Activated naive CD4-positive, alpha-beta T cell treated with Interleukin-2 at 50 U/mL for 16 hours (primary cell): ENCODE results near the gene TMEM255B.
"Not testable (repeated sequence)": the region's sequence is repeated elsewhere in the genome, so short reads cannot be mapped to it uniquely, and the experiment has no call there.

Experiments used
- DNase-seq: peaks from one replicate; pipeline ENCODE4 v3.0.0-alpha.2; 2020

The TMEM255B gene

DNA sequence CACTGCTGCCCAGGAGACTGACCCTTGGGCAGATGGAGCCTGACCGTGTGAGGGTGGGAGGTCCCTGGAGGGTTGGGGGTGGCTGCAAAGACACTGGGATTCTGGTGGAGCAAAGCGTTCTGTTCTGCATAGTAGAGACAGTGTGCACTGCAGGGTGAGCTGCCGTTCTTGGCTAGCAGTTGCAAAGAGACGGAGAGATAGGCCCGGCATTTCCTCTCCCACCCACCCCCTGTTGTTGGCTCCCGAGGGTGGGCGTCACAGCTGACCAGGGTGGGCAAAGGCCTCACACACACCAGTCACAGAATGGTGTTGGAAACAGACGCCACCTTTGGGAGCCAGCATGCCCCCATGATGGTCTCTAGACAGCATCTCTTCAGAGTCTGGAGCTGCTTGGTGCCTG, 11.4 kb downstream of the TMEM255B start:
- DNase-seq, result no peak

DNA sequence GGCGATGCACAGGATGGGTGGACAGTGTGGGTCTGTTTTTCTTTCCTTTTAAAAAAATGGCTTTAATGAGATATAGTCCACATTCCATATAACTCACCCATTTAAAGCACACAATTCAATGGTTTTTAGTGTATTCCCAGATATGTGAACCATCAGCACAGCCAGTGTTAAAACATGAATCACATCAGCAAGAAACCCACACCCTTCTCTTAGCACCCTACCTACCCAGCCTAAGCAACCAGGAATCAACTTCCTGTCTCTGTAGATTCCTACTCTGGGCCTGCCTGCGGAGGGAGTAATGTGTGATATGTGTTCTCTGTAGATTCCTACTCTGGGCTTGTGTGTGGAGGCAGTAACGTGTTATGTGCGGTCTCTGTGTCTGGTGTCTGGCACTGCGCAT, 11.9 kb downstream of the TMEM255B start:
- no peak for DNase-seq

DNA sequence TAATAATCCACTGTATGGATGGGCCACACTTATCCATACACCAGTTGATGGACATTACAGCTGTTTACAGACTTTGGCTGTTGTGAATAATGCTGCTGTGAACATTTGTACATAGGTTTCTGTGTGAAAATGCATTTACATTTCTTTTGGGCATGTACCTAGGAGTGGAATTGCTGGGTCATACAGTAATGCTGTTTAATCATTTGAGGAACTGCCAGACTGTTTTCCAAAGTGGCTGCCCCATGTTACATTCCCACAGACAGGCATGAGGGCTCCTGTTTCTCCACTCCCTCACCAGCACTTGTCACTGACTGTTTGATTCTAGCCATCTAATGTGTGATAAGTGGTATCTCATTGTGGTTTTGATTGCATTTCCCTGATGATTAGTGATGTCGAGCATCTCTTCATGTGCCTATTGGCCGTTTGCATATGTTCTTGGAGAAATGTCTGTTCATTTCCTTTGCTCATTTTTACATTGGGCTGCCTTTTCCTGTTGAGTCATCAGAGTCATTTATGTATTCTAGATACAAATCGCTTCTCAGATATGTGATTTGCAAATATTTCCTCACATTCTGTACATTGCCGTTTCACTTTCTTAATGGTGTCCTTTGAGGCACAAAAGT, 12.8 kb downstream of the TMEM255B start:
- DNase-seq, result no peak

DNA sequence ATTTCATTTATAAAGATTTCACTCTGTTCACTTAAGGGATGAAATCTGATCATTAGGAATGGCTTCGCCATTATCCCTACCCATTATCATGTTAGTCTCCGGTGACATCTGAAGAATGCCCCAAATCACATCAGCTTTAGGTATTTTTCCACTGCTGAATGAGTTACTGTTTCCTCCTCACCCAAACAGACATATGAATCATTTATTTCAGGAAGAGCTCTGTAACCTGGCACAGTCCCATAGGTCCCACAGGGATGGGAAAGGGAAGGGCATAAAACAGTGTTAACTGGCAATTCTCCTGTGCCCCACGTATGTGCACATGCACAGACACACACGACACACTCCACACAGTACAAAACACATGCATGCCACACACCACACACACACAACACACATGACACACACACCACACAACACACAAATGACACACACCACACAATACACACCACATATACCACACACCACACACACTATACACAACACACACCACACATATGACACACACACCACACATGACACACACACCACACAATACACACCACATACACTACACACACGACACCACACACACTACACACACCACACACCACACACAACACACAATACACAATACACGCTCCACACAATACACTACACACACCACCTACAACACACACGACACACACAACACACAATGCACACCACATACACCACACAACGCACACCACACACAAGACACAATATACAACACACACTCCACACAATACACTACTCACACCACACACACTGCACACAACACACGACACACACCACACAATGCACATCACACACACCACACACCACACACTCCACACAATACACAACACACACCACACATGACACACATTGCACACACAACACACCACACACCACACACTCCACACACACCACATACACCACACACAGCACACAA, 15.4 kb downstream of the TMEM255B start:
- no peak for DNase-seq

DNA sequence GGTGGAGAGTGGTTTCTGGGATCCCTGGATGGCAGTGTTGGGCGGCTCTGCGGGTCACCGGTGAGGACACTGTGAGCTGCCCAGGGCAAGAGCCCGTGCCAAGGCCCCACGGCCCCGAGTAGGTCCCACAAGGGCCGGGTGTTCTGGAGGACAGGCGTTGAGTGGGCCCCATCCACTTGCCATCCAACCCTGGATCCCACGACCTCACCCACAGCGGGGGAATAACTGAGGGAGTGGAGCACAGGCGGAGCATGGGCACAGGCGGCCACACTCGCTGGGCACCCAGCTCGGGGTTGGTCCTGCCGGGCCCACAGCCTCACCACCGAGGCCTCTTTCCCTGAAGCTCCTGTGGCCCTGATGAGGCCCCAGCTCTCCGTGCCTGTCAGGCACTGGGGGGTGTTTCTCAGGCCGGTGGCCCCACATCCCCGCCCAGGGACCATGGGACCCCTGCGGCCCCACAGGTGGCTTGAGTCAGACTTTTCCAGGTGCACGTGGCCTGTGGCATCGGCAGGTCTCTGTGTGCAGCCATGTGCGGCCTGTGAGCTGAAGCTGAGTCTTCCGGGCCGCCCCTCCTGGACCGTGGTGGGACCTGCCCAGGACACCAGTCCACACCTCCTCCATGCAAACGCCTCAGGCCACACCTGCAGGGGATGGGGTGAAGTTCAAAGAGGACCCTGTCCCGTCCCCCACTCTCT, 16.6 kb downstream of the TMEM255B start:
- no peak for DNase-seq

DNA sequence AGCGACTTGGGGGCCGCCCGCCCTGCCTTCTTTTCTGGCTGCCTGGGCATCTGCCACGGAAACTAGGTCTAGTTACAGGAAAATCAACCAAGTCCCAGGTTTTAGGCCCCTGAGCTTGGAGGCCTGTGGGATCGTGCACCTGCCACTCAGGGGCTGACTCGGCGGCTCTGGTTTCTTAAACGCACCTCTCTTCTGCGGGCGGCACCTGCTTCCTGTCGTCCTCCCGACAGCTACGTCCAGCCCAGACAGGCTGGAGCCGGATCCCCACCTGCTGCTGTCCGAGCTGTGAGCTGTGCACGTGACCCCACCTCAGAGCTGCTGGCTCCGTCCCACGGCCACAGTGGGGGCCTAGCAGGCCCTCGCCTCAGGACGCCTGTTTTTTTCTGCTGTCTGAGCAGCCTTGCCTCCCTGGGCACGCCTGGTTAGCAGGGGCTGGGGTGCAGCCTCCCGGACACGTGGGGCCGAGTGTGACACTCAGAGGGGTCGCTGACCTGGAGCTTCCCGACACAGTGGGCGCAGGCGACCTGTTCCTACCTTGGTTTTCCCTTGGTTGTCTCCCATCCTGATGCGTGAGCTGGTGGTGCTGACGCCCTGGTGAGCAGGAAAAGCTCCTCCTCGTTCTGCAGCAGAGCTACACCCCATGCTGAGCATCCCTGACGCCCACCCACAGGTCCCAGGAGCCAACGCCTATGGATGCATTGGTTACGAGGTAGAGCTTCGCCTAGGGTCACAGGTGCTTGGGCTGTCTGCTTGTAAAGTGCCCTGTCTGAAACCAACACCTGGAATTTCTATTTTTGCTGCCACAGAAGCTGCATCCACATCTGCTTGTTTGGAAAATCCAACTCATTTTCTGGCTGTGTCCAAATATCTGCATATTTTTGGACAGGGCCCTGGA, 17.5 kb downstream of the TMEM255B start:
- no peak for DNase-seq

DNA sequence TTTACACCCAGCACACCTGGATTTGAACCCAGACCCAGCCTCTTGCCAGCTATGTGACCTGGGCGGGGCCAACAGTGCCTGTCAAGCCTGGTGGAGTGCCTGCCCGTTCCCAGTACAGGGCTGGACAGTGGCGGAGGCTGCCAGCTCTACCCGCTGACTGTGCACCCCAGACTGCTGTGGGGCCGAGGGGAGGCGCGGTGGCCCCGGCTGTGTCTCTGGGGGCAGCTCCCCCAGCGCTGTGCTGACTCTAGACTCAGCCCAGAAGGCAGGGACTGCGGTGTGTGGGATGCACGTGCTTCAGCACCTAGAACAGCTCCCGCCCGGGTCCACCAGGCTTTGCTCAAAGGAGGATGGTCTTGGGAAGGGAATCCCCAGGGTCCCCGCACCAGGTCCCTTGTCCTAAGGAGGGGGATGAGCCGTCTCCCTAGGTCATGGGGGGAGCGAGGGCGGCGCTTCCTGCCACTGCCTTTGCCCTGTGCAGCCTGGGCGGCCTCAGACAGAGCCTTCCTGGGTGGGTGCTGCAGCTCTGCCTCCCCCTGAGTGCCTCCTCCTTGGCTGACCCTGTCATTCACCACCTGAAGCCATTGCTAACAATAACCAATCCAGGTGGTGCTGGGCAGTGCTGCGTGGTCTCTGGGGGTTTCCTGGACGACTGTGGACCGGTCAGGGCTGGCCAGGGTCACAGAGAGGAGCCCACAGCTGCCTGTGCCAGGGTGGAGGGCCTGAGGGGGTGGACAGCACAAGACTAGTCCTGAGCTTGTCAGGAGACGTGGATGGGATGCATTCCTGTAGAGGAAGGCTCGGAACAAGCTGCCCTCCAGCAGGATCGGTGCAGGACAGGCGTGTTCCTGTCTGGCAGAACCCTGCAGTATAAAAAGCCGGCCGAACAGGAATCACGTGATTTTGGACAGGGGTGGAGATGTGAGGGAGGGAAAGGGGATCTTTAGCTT, 18.6 kb downstream of the TMEM255B start:
- DNase-seq, result no peak

DNA sequence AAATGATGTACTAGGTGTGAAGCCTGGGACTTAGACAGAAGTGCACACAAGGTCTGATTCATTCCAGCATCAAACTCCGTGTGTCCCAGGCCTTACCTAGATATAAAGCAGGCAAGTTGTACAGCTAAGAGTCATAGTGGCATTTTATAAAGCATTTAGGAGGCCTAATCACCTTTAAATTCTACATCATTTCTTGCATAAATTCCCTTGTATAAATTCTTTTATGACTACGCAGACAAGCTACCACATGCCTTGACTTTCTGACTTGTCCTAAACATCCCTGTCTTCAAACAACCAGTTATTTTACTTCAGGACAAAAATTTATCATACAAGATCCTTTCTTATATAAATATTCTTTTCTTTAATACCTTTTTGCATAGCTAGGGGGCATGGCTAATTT, 22.5 kb downstream of the TMEM255B start:
- DNase-seq, result no peak

DNA sequence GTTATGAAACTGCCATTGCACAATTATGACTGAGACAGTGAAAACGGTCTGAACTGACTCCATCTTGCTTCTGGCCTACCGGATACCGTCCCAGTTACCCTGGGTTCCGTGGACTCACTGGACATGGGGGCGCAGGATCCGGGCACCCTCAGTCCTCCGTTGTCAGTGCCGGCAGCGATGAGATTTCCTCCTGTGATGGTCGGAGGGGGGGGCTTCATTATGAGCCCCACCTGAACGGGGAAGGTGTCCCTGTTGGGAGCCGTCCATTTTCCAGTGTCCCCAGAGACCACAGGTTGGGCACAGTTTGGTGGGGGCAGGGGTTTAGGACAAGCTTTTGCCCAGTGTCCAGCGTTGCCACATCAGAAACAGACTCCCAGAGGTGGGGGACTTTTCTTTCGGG, 23.4 kb downstream of the TMEM255B start:
- no peak for DNase-seq

DNA sequence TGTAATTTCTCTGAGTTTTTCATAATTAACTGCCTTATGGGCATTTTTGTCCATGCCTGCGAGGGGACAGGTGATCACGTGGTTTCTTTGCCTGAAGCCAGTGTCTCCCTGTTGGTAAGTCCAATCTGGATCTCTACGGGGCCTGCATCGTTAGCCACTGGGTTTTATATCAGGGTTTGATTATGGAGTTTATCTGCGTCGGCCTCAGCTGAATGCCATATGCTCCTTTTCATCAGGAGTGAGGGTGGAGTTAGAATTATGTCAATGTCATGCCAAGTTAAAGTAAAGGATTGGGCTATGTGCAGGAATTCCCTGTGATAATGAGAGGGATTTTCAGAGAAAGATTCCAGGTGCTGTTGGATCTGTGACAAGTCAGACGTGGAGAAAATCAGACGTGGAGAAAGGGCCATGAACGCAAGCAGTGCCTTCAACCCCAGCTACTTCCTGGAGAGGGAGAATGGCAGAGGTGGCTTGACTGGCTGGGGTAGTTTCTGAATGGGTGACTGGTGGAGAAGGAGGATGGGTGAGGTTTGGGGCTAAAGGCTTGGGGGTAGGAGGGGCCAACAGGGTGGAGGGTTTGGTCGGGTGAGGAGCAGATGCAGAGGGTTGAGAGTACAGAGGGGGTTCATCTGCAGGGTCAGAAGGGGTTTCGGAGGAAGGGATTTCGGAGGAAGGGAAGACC, 24.3 kb downstream of the TMEM255B start:
- DNase-seq, result no peak

DNA sequence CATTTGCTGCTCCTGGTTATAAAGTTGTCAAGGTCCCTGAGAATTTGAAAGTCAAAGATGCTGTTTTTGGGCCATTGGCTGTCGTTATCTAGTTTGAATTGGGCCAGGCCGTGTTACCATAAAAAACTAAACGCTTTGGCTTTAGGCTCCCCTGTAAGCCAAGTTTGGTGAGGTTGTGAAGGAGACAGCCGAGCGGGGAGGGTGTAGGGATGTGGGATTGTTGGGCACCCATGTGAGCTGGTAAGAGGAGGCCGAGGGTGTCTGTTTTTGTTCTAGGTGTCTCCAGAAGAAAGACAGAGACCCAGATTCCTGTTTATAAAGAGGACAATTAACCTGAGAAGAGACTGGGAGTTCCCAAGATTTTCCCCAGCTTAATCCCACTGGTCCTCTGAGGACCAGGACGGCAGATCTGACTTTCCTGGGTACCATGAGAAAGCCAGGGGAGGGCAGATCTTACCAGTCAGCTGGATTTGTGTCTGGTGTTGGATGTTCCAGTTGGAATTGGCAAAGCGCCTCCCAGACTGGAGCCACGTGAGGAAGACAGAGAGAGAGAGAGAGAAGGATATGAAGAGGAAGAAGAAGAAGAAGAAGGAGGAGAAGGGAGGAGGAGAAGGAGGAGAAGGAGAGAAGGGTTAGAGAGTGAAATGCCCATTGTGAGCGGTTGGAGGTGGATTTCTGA, 25.1 kb downstream of the TMEM255B start:
- no peak for DNase-seq

DNA sequence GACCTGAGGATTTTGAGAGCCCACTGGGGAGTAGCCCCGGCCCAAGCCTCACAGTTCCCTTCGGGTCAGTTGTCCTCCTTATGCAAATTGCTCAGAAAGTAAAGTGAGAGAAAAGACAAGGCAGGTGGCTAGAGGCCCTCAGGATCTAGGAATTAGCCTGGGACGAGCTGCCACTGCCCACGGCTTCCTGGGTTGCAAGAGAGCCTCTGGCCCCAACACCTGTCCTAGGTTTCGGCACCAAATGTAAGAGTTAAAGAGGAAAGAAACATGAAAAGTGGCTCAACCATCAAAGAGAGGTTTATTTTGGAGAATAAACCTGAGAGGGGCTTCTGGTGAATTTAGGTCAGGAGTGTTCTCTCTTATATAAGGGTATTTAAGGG, 25.6 kb downstream of the TMEM255B start:
- no peak for DNase-seq

DNA sequence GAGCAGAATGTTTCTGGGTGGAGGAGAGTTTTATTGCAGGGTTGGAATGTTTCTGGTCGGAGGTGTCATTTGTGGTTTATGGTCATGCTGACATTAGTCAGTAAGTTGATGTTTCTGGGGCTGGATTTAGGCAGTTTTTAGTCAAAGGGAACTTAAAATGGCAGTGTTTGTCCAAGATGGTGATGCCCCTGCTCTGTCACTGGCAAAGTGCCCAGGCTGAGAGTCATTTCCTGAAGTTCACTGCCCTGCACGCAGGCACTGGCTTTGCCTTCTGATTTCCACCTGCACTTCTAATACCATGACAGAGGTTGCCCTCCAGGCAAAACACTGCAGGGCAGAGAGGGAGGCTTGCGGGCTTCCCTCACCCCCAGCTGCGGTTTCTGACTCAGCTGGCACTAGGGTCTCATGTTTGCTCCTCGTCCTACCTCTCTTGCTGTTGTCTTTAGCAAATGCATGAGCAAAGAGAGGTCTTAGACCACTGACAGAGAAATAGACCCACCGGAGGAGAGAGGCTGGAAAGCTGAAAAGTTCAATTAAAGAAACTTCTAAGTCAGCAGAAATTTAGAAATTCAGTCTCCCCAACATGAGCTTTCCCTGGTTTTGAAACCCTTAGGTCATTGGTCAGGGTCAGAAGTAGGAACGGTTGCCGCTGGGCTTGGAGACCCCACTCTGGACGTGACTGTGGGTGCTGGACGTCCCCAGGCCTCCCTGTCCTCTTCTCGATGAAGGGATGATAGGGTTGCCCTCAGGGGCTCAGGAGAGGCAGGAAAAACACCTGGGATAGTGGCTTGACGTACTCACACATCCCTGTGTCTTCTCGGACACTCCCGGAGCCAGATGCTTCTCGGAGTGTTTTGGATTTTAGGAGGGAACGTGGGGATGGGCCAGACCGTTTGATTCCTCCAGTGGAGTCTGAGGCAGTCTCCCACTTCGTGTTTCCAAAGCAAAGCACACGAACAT, 26.3 kb downstream of the TMEM255B start:
- no peak for DNase-seq

DNA sequence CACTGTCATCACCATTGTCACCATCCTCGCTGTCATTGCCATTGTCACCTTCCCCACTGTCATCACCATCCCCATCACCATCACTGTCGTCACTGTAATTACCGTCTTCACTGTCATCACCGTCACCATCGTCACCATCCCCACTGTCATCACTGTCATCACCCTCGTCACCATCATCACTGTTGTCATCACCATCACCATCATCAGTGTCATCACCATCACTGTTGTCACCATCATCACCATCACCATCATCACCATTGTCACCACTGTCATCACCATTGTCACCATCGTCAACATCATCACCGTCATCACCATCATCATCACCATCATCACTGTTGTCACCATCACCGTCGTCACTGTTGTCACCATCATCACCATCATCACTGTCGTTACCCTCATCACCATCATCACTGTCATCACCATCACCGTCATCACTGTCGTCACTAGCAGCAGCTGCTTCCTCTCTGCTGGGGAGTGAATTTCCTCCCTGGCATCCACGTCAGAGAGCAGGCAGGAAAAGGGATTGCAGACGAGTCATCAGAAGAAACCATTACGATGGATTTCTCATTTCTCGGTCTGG, 27.3 kb downstream of the TMEM255B start:
- DNase-seq, result no peak

DNA sequence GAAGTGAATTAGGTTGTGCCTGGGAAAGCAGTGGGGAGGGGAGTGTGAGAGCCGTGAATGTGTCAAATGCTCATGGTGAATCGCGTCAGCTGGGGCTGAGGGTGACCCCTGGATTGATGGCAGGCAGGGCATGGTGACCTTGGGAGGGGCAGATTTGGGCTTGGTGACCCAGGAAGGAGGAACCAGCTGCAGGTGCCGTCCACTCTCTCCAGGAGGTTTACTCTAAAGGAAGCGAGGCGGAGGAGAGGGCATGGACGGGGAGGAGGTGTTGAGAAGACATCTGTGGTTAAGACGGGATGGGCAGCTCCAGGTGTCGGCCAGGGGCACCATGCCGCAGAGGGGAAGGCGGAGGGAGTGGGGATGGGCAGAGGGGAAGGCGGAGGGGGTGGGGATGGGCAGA, 28.7 kb downstream of the TMEM255B start:
- no peak for DNase-seq

DNA sequence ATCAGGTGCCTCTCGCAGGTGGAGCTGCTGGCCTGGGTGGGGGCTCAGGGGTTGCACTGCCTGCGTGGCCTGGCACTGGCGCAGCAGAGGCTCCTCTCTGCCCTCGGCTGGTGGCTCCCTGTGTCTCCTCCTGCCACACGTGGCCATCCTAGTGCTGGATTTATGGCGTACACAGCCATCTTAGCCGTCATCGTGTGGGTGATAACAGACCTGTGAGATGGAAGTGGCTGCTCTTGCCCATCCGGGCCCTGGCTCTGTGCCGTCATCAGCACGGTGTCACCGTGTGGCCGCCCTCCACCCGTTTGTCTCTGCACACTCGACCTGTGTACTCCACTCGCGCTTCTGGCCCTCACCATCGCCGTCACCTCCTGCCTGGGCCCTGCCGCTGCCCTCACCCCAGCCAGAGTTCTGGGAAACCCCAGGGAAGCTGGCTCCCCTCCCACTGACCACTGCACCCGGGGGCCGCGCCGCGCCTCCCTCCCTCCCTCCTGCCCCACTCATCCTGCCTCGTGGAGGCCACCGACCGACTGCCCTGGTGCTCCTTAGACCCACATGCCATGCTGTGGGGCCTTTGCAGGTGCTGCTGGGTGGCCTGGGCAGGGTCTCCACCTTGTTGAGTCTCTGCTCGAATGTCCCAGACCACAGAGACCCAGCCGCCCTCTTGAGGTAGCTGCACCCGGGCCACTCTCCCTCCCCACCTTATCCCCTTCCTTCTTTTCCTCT, 29.5 kb downstream of the TMEM255B start:
- DNase-seq, result no peak

DNA sequence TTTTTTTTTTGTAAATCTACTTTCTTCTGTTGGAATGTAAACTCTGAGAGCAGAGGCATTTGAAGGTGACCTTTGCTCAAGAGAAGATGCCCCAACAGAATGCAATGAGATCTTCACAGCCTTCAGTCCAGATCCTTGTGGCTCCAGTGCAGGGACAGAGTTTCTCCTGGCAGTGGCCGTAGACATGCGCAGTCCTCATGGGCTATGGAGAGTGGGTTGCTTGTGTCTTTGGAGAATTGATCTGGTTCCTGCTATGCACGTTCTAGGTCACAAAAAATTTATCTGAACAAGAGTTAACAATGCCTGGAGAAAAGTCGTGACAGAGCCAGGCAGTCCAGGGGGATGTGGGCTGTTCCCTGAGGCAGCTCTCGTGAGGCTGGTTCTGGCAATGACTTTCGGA, 30.1 kb downstream of the TMEM255B start:
- no peak for DNase-seq

DNA sequence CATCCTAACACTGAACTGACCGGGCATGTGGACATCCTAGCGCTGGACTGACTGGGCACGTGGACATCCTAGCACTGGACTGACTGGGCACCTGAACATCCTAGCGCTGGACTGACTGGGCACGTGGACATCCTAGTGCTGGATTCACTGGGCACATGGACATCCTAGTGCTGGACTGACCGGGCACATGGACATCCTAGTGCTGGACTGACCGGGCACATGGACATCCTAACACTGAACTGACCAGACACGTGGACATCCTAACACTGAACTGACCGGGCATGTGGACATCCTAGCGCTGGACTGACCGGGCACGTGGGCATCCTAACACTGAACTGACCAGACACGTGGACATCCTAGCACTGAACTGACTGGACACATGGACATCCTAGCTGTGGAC, 30.9 kb downstream of the TMEM255B start:
- DNase-seq, result not testable (repeated sequence)
